ENCODE measurements around the gene MAPRE2.

DNA sequence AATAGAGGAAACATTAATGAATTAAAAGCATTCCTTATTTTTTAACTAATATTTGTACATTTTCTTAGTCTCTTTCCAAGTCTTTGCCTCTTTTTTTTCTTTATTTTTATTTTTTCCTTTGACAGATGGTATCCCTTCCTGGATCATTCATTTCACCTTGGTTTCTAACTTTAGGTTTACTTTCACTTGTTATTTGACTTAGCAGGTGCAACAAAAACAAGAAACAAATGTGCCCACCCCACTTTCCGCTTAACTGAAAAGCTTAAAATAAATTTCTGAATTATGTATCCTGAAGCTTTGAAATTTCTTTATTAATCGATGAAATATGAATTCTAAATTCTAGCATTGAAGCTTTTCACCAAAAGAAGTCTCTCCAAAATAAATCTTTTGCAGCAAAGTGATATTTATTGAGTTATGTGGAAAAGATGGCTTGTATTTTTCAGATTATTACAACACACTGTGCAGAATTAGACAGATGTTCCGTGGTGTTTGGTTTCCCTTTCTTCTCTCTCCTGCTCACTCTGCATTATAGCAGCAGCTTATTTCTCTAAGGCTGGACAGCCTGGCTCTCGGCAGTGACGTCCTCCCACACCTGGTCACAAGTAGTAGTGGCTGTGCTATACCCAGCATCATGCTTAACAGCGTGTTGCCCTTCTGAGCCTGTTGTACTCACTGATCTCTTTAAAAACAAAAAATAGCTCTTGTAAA lies 100.5 kb downstream of the MAPRE2 start:
- TF ChIP-seq, protein P1, sequence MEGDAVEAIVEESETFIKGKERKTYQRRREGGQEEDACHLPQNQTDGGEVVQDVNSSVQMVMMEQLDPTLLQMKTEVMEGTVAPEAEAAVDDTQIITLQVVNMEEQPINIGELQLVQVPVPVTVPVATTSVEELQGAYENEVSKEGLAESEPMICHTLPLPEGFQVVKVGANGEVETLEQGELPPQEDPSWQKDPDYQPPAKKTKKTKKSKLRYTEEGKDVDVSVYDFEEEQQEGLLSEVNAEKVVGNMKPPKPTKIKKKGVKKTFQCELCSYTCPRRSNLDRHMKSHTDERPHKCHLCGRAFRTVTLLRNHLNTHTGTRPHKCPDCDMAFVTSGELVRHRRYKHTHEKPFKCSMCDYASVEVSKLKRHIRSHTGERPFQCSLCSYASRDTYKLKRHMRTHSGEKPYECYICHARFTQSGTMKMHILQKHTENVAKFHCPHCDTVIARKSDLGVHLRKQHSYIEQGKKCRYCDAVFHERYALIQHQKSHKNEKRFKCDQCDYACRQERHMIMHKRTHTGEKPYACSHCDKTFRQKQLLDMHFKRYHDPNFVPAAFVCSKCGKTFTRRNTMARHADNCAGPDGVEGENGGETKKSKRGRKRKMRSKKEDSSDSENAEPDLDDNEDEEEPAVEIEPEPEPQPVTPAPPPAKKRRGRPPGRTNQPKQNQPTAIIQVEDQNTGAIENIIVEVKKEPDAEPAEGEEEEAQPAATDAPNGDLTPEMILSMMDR (IDR thresholded peaks at IDR 0.05): no peak
- no peak for TF ChIP-seq POLR2A (IDR thresholded peaks at IDR 0.05)
